T1000 (cell line): Measurements from ENCODE around the gene AGK.

Experiments
- DNase-seq: peaks from one replicate; lab custom pipeline; 2025; ENCODE audit warnings: mixed read lengths; lab: John Stamatoyannopoulos, UW

The AGK gene

DNA sequence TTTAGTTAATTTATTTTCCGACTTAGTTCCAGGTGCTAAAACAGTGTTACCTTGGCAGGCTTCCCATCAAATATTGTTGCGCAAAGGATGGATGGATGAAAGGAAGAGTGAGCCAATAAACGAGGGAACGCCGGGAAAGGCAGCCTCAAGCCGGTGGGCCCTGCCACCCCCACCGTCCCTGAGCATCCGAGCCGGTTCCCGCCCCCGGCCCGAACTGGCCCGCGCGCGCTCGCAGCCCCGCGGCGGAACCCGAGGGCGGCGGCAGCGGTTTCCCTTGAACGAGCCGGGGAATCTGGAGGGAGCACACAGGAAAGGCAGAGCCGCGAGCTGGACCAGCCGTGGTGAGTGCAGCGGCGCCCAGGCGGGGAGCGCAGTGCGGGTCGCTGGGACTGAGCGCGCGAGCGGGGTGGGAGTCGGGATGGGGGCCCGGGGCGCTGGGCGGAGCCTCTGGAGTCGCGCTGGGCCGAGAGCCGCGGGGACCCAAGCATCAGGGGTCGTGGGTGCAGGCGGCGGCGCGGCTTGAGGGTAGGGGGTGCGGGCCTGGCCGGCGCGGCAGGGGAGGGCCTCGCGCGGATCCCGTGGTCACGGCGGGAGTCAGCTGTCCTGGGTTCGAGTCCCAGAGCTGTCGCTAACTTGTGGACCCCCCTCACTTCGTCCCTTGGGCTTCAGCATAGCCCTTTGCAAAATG, at the start of gene AGK:
Gene AGK (plus strand): TSS at position 317 of the 688 bp plus-strand sequence. CDS start 4,057 bp downstream, outside the sequence.
- peak; percentile 60 for DNase-seq

DNA sequence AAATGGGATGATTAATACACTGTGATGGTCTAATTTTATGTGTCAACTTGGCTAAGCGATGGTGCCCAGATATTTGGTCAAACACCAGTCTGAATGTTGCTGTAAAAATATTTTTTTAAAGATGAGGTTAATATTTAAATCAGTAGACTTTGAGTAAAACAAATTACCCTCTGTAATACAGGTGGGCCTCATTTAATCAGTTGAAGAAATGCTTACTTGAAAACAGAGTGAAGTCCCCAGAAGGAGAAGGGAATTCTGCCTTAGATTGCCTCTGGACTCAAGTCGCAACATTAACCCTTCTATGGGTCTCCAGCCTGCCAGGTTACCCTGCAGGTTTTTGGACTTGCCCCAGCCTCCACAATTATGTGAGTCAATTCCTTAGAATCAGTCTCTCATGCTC, 49.8 kb upstream of the AGK start:
- DNase-seq: no peak

DNA sequence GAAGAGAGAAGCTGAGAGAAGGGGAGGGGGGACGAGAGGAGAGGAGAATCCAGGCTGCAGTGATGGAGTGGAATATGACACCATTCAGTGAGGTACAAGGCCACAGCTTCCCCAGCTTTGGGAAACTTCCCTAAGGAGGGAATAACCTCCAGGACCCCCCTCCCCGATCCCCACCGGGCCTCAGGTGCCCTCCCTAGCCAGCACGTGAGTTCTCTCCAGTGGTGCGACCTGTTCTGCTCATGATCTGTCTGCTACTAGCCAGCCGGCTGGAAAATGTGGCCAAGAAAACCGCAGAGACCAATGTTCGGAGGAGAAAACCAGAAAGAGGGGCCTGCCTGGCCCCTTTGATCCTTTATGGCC, 39.9 kb upstream of the AGK start:
- DNase-seq: no peak

GRCh38 chr7:141511676-141512396, 39.4 kb upstream of the AGK start:
- DNase-seq: no peak

- no peak for DNase-seq
Observed at GRCh38 chr7:141512597-141512996, 38.6 kb upstream of the AGK start.

- no peak for DNase-seq
Observed at GRCh38 chr7:141513720-141514119, 37.5 kb upstream of the AGK start.

GRCh38 chr7:141515941-141516340, 35.3 kb upstream of the AGK start:
- no peak for DNase-seq

DNA sequence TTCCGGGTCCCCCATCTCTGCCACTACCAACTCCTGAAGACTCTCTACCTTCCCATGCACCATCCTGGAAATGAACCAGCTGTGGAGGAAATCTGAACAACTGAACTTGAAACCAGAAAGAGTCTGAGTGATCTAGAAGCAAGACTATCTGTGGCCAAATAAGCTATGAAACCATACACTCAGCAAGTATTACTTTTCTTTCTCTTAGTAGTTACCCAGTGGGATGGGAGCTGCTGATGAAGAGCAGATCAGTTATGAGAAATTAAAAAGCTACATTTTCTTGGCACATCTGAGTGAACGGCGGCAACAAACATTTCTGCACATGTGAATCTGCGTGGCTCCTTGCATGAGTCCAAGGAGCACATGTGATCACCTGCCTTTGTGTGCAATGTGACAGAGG, 31.6 kb upstream of the AGK start:
- DNase-seq: no peak

DNA sequence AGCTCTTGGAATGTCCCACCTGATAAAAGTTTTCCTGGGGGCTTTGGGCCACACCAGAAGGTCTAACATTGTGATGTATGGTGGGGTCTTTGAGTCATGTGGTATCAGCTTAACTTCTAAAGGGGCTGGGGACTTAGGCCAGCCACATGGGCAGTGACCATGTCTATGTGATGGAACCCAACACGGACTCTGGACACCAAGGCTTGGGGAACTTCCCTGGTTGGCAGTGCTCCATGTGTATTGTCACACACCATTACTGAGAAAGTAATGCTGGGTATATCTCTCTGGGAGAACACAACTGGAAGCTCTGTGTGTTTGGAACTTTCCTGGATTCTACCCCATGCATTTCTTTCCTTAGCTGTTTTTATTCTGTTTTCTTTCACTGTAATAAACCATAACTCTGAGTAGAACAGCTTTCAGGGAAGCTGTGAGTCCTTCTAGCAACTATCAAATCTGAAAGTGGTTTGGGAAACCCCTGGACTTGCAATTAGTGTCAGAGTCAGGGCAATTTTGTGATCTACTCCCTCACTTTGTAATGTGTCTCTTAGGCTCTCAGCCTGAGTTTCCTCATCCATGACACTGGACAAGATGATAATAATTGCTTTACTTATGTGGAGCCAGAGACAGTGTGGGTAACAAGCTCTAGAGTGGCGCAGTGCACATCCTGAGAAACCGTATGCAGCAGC, 28.4 kb upstream of the AGK start:
- DNase-seq: no peak

GRCh38 chr7:141525973-141526514, 25.2 kb upstream of the AGK start:
- DNase-seq: no peak

DNA sequence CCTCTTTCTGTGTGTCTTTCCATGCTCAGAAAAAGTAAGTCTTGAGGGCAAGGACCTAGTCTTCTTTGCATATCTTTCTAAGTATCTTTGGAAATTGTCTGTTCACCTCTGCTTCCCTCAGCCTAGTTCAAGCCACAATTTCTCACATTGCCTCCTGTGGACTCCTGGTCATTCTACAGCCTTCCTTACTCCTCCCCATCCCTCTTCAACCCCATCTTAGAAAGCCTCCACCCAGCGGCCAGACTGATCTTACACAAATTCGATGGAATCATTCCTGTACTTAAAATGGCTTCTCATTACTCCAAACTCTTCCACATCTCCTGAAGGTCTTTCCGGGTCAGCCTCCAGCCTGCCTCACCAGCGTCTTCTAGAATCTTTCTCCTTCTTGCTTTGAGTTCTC, 24.1 kb upstream of the AGK start:
- DNase-seq: no peak

DNA sequence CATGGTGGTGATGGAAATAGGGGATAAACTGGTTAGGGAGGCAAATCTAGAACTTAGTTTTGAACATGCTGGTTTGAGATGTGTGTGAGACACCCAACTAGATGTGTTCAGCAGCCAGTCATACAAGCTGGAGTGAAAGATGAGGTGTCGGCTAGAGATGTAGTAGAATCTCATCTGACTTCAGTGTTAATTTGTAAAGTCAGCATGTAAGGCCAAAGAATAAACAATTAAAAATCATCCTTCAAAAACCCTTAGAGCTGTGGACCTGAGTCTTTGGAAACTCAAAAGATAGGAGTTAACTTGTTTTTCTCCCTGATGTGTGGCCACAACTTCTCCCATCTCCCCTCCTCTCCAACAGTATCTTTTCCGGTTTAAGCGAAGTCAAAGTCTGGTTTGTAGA, 22.8 kb upstream of the AGK start:
- DNase-seq: no peak

DNA sequence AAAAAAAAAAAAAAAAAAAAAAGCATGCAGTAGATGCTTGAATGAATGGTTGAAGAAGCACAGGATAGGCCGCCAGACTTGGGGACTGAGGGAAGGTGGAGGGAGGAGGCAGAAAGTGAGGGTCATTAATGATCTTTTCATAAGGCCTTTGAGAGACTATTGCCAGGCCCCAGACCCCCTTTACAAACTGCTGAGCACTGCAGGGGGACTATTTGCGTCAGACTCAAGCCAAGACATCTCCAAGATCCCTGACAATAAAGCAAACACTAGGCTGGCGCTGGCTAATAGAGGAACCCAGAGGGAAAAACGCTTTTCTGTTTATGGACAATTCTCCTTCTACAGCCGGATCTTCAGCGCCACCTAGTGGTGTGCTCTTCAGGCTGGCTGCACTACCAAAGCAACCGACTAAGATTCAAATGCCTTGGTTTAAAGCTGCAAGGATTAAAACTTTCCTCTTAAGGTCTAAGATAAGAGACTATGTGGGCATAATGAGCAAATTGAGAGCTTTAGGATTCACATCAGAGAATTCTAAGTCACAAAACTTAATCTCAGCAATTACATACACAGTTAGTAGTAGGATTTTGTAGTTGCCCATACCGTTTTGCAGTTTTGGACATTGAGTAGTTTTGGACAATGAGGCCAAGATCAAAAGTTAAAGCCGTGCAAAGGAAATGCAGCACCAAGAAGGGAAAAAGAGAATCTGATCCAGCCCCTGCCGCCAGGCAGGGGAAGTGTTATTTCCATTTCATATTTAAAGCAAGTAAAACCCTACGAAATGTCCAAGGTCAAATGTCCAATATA, 17.9 kb upstream of the AGK start:
- peak; percentile 20 for DNase-seq

GRCh38 chr7:141534757-141535737, 16.2 kb upstream of the AGK start:
- no peak for DNase-seq

GRCh38 chr7:141537906-141538305, 13.3 kb upstream of the AGK start:
- no peak for DNase-seq

GRCh38 chr7:141541375-141541774, 9.8 kb upstream of the AGK start:
- DNase-seq: no peak

- no peak for DNase-seq
Observed at GRCh38 chr7:141544831-141545230, 6.4 kb upstream of the AGK start.

GRCh38 chr7:141549582-141549981, 1.6 kb upstream of the AGK start:
- no peak for DNase-seq

DNA sequence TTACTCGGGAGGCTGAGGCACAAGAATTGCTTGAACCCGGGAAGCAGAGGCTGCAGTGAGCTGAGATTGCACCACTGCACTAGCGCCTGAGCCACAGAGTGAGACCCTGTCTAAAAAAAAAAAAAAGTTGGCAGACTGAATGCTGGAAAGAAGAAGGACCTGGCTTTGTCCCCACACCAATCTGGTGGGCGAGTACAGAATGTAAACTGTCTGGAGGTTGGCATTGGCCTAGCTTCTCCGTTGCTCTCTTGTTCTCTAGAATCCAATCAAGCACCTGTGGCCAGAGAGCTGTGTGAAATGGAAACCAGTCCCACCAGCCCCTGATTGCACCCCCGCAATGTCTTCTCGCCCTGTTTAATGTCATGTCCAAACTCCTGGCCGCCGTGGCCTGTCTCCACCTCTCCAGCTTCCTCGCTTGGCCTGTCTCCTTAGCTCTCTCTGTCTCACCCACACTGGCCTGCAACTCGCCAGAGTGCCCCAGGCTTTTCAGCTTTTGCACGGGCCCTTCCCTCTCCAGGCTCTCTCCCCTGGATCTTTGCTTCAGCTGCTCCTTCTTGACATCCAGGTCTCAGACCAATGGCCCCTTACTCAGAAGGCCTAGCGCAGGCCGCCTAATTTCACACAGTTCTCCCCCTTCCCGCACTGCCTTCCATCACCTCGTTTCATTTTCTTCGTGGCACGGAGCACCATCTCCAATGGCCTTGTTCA, 670 bp upstream of the AGK start:
- DNase-seq: no peak

- no peak for DNase-seq
Observed at GRCh38 chr7:141551782-141552181, 572 bp downstream of the AGK start.
